NT2/D1 (cell line): Measurements from ENCODE around the gene MXD4.

Source experiments
- SUZ12 ChIP-seq: IDR thresholded peaks from 2 replicates; pipeline ENCODE4 v1.6.1; 2011; ENCODE audit not compliant: insufficient read length, insufficient read depth; ENCODE audit errors: extremely low read depth
- YY1 ChIP-seq: IDR thresholded peaks from 2 replicates; pipeline ENCODE4 v1.6.1; 2011; ENCODE audit not compliant: insufficient read length, insufficient read depth
- ZNF274 ChIP-seq: IDR thresholded peaks from 2 replicates; pipeline ENCODE4 v1.6.1; 2011; ENCODE audit warnings: mild to moderate bottlenecking, low read depth, low read length

- TF ChIP-seq ZNF274 (no peak), YY1 (no peak), SUZ12 (no peak)
These were observed 13.1 kb downstream of the MXD4 start for GRCh38 chr4:2248821-2249261.
